Upper lobe of left lung (tissue), 4 donors: Measurements from ENCODE around the gene RGS16.

Experiments
- CTCF ChIP-seq, 6 experiments: fragments of 450-650 bp in 4 of 6; fragments of 200-600 bp in 2 of 6; sonication (generic) in 2 of 6; IDR thresholded peaks; one replicate each; pipeline ENCODE4 v1.5.1; 2016 to 2019; ENCODE audit warnings: antibody characterized with exemption in 6 of 6
- POLR2AphosphoS5 ChIP-seq, 2 donors: sonication (generic); formaldehyde crosslinking; IDR thresholded peaks; one replicate each; pipeline ENCODE4 v1.5.1; 2017; ENCODE audit warnings: antibody characterized with exemption in 2 of 2

- no peak for TF ChIP-seq POLR2AphosphoS5 (IDR thresholded peaks at IDR 0.05)
- no peak for TF ChIP-seq CTCF (IDR thresholded peaks at IDR 0.05)
These were observed 3.3 kb downstream of the RGS16 start for GRCh38 chr1:182600745-182601415.
